Measurements from ENCODE around the gene TP73.

TP73 gene

DNA sequence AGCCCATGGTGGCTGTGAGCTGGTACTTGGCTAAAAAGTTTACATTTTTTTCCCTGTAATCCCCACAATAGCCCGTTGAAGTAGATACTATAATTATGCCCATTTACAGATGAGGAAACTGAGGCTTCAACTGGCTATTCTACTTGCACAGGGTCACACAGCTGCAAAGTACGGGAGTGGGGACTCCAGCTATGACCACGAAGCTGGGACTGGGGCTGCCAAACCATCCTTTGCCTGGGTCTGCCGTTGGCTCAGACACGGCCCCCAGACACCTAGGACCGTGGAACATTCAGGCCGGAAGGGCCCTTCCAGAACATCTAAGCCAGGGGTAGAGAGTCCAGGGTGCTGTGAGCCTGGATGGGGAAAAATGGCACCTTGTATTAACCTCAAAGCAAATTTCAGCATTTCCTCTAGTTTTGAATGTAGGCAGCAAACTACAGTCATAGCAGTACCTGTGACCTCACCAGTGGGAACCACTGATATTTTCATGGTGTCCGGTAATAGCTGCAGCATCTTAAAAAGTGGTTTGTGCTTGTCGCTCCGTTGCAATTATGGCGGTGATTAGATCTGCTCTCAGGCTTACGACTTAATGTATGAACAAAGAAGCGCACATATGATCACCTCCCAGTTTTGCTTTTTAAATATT is 4.3 kb downstream of the TP73 start:
- no peak for DNase-seq

DNA sequence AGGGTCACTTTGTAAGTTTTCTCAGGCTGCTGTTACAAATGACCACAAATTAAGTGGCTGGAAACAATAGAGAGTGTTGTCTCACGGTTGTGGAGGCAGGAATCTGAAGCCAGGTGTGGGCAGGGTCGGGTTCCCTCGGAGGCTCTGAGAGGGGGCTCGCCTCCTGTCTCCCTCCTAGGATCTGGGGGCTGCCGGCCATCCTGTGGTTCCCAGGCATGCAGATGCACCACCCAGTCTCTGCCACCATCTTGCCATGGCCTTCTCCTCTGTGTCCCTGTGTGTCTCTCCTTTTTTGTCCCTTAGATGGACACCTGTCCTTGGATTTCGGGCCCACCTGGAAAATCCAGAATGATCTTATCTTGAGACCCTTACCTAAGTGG is 4.8 kb downstream of the TP73 start:
- no peak for DNase-seq

DNA sequence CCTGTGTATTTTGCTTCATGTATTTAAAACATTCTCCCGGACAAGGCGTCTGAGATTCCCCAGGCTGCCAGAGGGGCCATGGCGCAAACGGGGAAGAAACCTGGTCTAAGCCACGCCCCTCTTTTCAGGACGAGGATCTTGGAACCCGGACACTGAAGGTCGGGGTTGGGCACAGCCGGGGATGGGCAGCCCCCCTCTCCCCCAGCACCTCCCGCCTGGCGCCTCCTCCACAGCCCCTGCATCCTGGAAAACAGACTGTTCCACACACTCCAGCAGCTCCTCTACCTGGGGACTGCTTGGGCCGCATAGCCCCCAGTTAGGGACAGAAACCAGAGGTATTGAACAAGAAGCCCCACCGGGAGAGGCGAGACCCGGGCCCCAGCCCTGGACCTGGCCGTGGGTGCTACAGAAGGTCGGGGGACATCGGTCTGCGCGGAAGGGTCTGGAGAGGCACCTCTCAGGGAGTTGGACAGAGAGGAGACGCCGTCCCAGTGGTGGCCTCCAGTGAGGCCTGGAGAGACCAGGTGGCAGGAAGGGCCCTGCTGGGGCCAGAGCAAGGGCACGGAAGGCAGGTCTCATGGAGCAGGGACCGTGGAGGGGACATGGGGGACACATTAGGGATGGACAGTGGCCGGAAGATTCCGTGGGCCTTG is 5.4 kb downstream of the TP73 start:
- no peak for DNase-seq

DNA sequence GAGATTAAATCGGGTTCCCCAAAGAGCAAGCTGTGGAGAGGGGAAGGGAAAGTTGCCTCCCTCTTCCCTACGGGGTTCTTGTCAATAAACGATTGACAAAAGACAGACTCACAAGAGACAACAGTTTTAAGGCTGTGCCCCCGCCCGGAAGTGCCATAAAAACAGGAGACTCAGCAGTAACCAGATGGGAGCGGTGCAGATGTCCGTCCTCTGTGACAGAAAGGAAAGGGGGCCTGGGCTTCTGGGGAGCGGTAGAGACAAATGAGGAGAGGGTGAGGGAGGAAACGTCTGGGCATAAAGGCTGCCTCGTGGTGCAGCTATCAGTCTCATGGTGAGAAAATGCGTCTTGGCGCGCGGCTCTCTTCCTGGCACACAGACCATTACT is 5.9 kb downstream of the TP73 start:
- DNase-seq = no peak

DNA sequence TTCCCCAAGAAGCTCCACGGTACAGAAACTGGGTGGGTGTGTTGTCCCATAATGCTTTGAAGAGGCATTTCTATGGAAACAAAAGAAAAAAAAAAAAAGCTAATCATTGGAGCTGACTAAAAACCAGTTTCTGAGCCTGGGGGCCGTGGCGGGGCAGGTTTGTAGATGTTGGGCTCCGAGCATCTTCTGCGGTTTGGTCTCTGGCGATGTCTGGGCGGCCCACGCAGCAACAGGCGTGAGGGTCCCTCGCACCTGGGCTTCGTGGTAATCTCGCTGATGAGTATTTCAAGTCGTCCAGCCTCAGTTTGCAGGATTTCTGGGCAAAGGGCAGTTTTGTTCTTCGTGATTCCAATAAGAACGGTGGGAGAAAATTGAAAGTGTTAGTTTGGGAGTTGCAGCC is 6.8 kb downstream of the TP73 start:
- DNase-seq = no peak

DNA sequence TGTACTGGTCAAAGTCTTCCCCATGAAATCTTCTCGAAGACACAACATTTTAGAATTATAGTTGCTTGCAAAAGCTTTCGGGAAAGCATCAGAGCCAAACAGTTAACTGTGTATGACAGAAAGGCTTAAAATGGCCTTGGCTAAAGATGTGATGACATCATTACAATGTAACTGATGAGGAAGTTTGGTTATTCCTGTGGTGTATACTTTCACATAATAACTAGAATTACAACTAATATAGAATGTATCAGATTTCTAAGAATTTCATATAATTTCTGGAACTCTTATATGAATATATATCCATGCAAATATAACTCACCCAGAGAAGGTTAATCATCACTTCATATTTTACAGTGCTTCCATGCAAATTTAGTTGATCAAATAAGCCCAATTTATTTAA is 8.4 kb downstream of the TP73 start:
- DNase-seq = no peak

DNA sequence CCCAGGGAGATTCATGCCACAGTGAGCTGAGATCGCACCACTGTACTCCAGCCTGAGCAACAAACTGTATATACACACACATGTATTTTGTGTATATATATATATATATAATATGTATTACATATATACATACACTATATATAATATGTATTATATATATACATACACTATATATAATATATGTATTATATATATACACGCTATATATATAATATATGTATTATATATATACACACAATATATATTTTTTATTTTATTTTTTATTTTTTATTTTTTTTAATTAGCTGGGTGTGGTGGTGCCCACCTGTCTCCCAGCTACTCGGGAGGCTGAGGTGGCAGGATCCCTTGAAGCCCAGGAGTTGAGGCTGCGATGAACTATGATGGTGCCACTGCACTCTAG is 9.3 kb downstream of the TP73 start:
- DNase-seq = no peak

DNA sequence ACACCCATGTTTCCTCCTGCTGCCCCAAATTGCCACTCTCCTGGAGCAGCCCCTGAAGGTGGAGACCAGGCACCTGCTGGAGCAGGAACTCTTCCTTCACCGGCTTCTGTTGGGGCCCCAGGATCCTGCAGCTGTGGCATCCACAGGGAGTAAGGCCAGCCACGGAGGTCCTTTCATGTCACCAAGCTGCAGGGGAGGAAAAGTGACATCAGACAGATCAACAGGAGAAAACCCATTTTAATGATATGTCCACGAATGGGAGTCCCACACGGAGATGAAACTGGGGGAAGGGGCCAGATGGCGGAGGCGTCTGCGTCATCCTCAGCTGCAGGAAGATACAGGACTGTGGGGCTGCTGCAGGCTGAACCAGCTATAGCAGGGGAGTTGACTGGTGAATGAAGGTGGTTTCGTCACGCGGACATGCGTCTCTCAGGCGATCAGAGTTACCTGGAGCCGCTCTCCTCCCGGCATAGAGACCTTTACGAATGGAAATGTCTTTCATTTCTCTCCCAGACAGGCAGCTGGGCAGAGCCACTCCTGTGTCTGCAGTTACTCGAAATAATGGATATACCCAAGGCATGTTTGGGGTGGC is 9.9 kb downstream of the TP73 start:
- no peak for DNase-seq

DNA sequence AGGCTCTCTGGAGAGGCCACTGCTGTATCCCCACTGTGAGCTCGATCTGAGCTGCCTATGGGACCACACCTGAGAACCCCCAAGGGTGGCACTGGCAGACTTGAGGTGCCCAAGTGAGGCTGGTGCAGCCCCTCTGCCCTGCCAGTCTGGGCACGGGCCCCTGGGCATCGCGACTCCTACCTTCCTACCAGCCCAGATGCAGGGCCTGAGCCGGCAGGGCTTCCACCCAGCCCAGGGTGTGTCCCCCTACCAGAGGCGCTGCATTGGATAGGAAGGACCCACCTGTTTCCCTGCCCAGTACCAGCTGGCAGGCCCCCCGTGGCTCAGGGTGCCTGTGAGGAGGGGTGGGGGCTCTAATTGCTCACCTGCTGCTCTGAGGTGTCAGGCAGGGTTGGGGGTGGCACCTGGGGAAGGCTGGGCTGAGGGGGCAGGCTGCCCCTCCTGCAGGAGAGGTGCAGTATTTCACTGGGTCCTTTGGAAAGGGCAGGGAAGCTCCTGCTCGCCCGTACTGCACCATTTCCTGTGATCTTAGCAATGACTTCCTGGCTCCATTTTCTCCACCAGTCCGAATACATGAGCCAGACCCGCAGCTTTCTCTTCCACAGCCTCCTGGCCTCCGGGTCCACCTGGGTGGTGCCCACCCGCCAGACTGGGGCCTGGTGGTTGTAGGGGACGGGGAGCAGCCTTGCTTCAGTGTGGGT is 11.8 kb downstream of the TP73 start:
- DNase-seq = no peak

DNA sequence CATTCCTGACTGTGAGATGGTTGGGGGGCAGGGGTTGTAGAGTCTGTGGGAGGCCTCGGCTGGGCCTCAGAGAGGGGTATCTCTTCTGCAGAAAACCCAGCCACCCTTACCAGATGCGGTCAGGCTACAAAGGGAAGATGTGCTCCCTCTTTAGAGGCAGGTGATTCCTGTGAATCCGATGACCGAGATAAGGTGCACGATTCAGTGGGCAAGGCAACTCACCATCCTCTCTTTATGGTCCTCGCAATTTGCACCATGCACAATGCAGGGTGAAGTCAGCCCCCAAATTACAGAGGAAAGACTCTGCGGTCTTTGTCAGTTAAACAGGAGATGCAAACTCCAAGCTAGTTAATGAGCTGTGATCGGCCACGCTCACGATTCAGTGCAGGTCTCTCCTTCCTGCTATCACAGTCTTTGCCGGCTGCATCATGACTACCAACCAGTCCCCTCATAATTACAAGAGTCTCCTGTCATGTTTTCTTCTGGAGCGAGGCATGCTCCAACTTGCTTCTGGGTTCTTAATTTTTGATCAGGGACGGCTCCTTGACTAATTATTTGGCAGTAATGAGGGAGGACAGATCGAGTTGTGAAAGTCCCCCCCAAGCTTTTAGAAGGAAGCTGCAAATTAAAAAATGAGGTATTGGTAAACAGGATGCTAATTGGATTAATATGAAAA is 12.5 kb downstream of the TP73 start:
- DNase-seq = no peak

DNA sequence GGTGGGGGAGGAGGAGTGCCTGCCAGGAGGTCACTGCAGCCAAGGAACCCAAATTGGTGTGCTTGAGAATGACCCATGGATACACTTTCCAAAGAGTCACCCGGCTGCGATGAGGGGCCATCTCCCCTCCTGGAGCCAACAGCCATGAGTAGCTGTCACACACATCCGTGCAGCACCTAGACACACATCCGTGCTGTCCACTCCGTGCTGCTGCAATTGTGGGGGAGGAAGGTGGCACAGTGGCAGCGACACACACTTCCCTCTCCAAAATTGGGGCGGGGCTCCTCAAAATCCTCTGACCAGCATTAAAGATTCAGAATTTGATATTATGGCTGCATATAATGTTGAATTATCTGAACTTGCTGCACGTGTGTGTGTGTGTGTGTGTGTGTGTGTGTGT is 15.8 kb downstream of the TP73 start:
- no peak for DNase-seq

DNA sequence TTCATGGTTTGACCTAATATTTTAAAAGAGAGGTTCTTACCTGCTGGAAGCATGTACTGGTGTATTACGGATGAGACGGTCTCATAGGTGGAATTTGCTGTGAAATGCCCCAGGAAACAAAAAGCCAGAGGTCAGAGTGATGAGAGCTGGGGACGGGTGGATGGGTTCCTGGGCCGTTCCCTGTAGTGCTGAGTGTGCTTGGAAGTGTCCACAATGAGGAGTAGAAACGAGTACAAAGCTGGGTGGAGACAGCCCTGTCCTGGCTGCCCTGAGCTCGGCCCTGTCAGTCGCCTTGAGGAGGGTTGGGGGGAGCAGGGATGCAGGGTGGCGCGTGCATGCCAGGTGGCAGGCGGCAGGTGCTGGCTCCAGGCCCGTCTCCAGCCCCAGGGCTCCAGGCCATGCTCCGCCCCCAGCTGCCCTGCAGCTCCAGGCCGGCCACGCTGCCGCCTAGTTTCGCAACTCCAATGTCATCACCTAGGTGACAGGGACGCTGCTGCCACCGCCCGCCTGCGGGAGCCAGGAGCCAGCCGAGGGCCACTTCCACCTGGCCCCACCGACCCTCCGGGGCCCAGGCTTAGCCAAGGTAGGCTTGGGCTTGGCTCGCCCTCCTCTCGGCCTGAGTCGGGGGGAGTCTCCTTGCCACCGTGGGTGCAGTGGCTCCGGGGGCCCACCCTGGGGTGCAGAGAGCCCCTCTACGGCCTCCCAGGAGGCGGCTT is 16.4 kb downstream of the TP73 start:
- DNase-seq = no peak

DNA sequence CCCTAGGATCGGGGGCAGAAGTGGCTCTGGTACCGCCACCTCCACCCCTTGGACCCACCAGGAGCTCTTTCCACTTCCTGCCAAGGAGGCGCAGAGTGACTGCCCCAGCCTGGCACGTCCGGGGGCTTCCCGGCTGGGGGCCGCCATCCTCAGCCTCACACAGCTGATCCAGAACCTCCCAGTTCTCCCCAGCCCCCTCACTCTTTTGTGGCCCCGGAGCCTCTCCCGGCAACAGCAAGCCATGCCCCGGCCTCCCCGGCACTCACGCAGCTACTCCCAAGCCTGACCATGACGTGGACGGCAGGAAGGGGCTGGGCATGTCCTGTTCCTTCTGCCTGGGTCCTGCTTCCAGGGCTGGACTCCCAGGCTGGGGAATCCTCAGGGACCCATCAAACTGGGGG is 17.1 kb downstream of the TP73 start:
- no peak for DNase-seq

DNA sequence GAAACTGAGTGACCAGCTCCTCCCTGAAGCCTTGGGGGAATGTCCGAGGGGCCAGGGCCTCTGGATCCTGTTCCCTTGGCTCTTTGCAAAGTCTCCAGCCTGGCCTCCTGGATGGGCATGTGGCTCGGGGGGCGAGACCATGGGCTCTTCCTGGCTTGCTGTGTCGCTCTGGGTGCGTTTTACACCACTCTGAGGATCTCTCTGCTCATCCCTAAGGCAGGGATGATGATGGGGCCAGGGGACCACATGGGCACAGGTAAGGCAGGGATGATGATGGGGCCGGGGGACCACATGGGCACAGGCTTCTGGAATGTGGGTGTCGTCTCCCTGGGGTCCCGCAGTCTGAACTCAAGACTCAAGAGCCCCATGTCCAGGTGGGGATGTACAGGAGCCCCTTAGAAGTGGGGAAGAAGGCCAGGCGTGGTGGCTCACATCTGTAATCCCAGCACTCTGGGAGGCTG is 17.7 kb downstream of the TP73 start:
- no peak for DNase-seq

DNA sequence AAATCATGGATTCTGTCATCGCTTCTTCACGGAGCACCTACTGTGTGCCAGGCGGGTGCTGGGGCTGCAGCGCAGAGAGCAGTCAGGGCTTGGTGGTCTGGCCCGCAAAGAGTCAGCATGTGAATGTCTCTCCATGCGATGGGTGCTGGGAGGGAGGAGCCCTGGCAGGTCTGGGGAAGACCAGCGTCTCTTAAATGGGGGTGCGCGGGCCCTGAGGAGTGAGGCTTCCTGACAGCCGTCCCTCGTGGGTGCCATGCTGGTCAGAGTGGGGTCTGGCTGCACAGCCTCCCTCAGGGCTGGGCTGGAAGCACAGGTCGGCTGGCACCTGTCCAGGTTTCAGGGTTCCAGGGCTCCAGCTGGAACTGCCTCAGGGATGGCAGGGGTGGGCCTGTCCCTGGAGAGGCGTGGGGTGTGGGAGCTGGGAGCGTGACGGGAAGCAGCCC is 18.5 kb downstream of the TP73 start:
- no peak for DNase-seq

DNA sequence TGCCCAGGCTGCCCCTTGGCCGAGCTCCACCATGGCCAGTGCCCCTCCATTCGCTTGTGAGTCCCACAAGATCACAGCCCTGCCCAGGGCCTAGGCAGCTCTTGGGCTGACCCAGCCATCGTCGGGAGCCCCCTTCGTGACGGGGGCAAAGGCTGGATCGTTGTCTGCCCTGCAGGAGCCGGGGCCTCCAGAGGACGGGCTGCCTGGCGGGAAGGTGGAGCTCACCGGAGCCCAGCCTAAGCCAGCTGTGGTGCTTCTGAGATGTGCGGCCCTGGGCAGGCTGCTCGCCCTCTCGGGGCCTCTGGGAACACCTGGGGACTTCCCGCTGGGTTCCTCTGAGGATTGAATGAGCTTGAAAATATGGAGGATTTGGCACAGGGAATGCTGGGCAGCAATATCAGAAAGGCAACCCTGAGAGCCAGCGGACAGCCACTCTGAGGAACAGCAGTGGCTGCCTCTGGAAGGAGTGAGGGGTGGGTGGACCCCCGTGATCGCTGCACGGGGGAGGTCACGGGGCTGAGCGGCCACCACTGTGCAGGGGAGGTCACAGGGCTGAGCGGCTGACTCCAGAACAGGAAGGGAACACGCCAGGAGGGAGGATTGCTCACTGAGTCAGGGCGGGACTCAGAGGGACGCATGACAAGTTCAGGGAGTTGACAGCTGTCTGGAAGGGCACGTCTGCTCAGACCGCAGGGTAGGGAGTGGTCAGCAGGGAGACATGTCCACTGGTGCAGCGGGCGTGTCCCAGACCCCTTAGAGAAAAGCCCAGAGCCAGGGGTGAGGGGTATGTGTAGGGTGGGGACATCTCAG is 19.3 kb downstream of the TP73 start:
- DNase-seq = no peak

DNA sequence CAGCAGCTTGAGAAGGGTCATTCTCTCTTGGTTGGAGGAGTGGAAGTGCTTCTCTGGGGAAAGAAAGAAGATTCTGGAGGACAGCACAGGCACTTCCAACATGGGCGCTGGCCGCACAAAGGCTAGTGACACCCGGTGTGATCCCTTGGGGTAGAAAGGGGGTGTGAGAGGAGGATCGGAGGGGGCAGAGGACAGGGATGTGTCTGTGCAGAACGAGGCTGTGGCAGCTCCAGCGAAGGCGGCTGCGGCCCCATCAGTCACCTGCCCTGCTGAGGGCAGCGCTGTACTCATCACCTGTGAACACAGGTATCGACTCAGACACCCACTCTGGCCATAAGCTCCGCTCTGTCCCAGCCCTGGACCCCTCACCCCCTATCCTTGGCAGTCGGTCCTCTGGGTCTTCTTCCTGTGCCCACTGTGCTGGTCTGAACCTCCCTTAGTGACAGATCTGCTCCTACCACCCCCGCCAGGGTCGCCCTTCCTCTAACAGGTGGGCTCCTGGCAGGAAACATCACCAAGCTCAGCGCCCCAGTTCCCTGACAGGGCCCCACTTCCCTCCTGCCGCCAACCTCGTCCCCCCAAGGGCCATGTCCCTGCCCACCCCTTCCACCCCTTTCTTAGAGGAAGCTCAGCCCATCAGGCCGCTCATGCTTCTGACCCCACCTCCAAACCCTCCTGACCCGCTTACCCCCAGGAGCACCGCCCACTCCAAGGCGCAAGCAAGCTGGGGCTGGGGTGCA is 20.1 kb downstream of the TP73 start:
- no peak for DNase-seq

DNA sequence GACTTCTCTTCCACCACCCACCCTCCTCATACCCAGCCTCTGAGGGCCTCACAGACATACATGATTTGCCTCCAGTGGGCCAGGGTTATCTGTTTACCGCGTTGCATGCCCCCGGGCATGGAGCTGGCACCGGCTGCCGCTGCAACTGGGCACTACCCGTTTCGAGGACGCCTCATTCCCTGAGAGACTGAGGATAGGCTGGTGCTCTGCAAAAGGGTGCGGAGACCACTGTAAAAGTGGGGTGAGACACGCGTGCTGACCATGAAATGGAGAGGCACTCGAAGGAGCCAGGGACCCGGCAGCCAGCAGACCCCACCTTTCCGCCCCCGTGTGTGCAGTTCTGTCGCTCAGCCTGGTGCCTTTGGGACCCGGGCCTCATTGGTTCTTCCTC is 20.6 kb downstream of the TP73 start:
- no peak for DNase-seq

DNA sequence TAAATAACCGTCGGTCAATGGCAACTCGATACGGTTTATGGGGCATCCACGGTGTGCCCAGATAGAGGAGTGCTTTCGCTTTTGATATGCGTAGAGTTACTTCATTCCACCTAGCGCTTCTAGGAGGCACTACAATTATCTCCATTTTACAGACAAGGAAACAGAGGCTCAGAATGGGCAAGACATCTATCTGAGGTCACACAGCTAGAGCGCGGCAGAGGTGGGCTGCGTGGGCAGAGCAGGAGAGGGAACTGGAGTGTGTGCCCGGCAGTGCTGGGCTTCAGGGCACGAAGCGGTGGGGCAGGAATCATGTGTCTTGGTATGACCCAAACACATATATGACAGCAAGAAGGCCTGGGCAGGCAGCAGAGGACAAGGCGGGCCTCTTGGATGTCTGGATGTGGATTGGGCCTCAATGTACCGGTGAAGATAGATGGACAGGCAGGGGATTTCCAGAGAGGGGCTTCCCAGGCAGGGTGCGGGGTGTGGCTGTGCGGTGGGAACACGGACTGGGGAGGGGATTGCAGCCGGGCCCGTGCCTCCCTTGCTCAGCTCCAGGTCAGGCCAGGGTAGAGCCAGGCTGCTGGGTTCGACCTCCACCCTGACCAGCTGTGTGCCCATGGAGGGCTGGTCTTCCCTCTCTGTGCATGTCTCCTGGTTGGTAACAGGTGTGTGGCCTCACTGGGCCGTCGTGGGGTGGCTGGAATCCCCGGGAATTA is 21.2 kb downstream of the TP73 start:
- DNase-seq = no peak
